H9 (cell line): ENCODE data around the gene SLX4IP. TPM values are rescaled to one million over a fixed set of nuclear protein-coding genes. Genes with fewer than 3 reads are reported as not detected.

ENCODE experiments used
- DNase-seq: peaks from one replicate; pipeline ENCODE4 v3.0.0-alpha.2; 2017
- H2AFZ ChIP-seq: one replicate; pipeline ENCODE4 v1.6.1; 2013; ENCODE audit warnings: mild to moderate bottlenecking, low read length, control low read depth, moderate library complexity
- H2AK5ac ChIP-seq: 2 replicates; pipeline ENCODE4 v1.6.1; 2013; ENCODE audit warnings: low read length, control low read depth, mixed read lengths; ENCODE audit not compliant: insufficient read length
- H2BK120ac ChIP-seq: one replicate; pipeline ENCODE4 v1.6.1; 2013; ENCODE audit warnings: low read depth, mild to moderate bottlenecking, low read length, control low read depth, inconsistent platforms; ENCODE audit not compliant: poor library complexity, severe bottlenecking
- H2BK12ac ChIP-seq: 2 replicates; pipeline ENCODE4 v1.6.1; 2013; ENCODE audit warnings: low read length, control low read depth, mixed read lengths, low read depth; ENCODE audit not compliant: insufficient read length
- H2BK15ac ChIP-seq: 2 replicates; pipeline ENCODE4 v1.6.1; 2013; ENCODE audit warnings: low read depth, low read length, control low read depth
- H2BK20ac ChIP-seq: one replicate; pipeline ENCODE4 v1.6.1; 2013; ENCODE audit warnings: low read depth, mild to moderate bottlenecking, low read length, control low read depth, inconsistent platforms; ENCODE audit not compliant: poor library complexity, severe bottlenecking
- H2BK5ac ChIP-seq: 2 replicates; pipeline ENCODE4 v1.6.1; 2013; ENCODE audit warnings: low read length, control low read depth, mixed read lengths; ENCODE audit not compliant: insufficient read length
- H3K14ac ChIP-seq: 2 replicates; pipeline ENCODE4 v1.6.1; 2013; ENCODE audit warnings: low read length, control low read depth; ENCODE audit not compliant: insufficient read depth
- H3K18ac ChIP-seq: 2 replicates; pipeline ENCODE4 v1.6.1; 2013; ENCODE audit warnings: low read depth, mild to moderate bottlenecking, mixed read lengths, low read length, control low read depth; ENCODE audit not compliant: insufficient read length
- H3K23ac ChIP-seq: 2 replicates; pipeline ENCODE4 v1.6.1; 2013; ENCODE audit warnings: low read length, control low read depth, mixed read lengths, low read depth; ENCODE audit not compliant: insufficient read length
- H3K23me2 ChIP-seq: 2 replicates; pipeline ENCODE4 v1.6.1; 2013; ENCODE audit warnings: low read depth, mild to moderate bottlenecking, mixed read lengths, low read length, control low read depth; ENCODE audit not compliant: insufficient read length, poor library complexity, severe bottlenecking
- H3K27ac ChIP-seq: 2 replicates; pipeline ENCODE4 v1.5.1; 2013; ENCODE audit warnings: low read length, control low read depth, mixed read lengths, low read depth; ENCODE audit not compliant: insufficient read length
- H3K27me3 ChIP-seq: 2 replicates; pipeline ENCODE4 v1.6.1; 2013; ENCODE audit warnings: low read length, control low read depth, inconsistent platforms; ENCODE audit not compliant: insufficient read depth
- H3K4ac ChIP-seq: 2 replicates; pipeline ENCODE4 v1.6.1; 2013; ENCODE audit warnings: low read depth, mild to moderate bottlenecking, control low read depth, inconsistent platforms, low read length, moderate library complexity
- H3K4me1 ChIP-seq: 2 replicates; pipeline ENCODE4 v1.6.1; 2013; ENCODE audit warnings: low read length, control low read depth, inconsistent platforms; ENCODE audit not compliant: insufficient read depth
- H3K4me2 ChIP-seq: 2 replicates; pipeline ENCODE4 v1.6.1; 2013; ENCODE audit warnings: low read length, control low read depth, mixed read lengths; ENCODE audit not compliant: insufficient read length, insufficient read depth
- H3K56ac ChIP-seq: 2 replicates; pipeline ENCODE4 v1.6.1; 2013; ENCODE audit warnings: low read depth, mild to moderate bottlenecking, mixed read lengths, low read length, control low read depth; ENCODE audit not compliant: insufficient read length
- H3K79me1 ChIP-seq: 2 replicates; pipeline ENCODE4 v1.6.1; 2013; ENCODE audit warnings: low read depth, mild to moderate bottlenecking, moderate library complexity, low read length, control low read depth, inconsistent platforms; ENCODE audit not compliant: insufficient read depth, poor library complexity, severe bottlenecking
- H3K79me2 ChIP-seq: 2 replicates; pipeline ENCODE4 v1.6.1; 2013; ENCODE audit warnings: low read length, control low read depth, inconsistent platforms; ENCODE audit not compliant: insufficient read depth
- H3K9ac ChIP-seq: 2 replicates; pipeline ENCODE4 v1.6.1; 2013; ENCODE audit warnings: low read length, control low read depth, mixed read lengths; ENCODE audit not compliant: insufficient read length; ENCODE audit errors: extremely low read depth
- H3K9me3 ChIP-seq: one replicate; pipeline ENCODE4 v1.6.1; 2013; ENCODE audit warnings: low read depth, low read length, inconsistent platforms; ENCODE audit not compliant: control insufficient read depth
- H3T11ph ChIP-seq: one replicate; pipeline ENCODE4 v1.6.1; 2013; ENCODE audit warnings: mild to moderate bottlenecking, low read length, control low read depth, inconsistent platforms
- H4K20me1 ChIP-seq: one replicate; pipeline ENCODE4 v1.6.1; 2013; ENCODE audit not compliant: control insufficient read depth, insufficient read length, insufficient read depth
- H4K5ac ChIP-seq: 2 replicates; pipeline ENCODE4 v1.6.1; 2013; ENCODE audit warnings: low read depth, mild to moderate bottlenecking, mixed read lengths, low read length, control low read depth; ENCODE audit not compliant: insufficient read length
- H4K8ac ChIP-seq: replicated peaks from 2 replicates; pipeline ENCODE4 v1.6.1; 2013; ENCODE audit warnings: low read length, control low read depth, mixed read lengths, low read depth; ENCODE audit not compliant: insufficient read length
- H4K91ac ChIP-seq: 2 replicates; pipeline ENCODE4 v1.6.1; 2013; ENCODE audit warnings: low read depth, mild to moderate bottlenecking, moderate library complexity, mixed read lengths, low read length, control low read depth; ENCODE audit not compliant: insufficient read length
- H3K27ac Mint-ChIP-seq, 3 experiments: 2 replicates in 2 of 3; 3 replicates in 1 of 3; pipeline ENCODE4 v1.8.0; 2020 to 2021; ENCODE audit warnings: mixed read lengths in 3 of 3, mild to moderate bottlenecking in 1 of 3, moderate library complexity in 1 of 3
- H3K27me3 Mint-ChIP-seq: 2 replicates; pipeline ENCODE4 v1.8.0; 2021; ENCODE audit warnings: low read depth, mild to moderate bottlenecking, moderate library complexity, mixed read lengths
- H3K36me3 Mint-ChIP-seq, 3 experiments: 2 replicates in 2 of 3; 3 replicates in 1 of 3; pipeline ENCODE4 v1.8.0; 2020 to 2021; ENCODE audit warnings: low read depth in 3 of 3, mixed read lengths in 3 of 3; ENCODE audit not compliant: insufficient read depth in 1 of 3
- H3K4me1 Mint-ChIP-seq, 2 experiments: 2 replicates each; pipeline ENCODE4 v1.8.0; 2020; ENCODE audit warnings: mixed read lengths in 2 of 2
- H3K4me3 Mint-ChIP-seq, 2 experiments: 2 replicates in 1 of 2; 3 replicates in 1 of 2; pipeline ENCODE4 v1.8.0; 2020 to 2021; ENCODE audit warnings: mild to moderate bottlenecking in 2 of 2, mixed read lengths in 2 of 2, moderate library complexity in 1 of 2
- H3K9me3 Mint-ChIP-seq, 2 experiments: 2 replicates in 1 of 2; 3 replicates in 1 of 2; pipeline ENCODE4 v1.8.0; 2020; ENCODE audit warnings: mild to moderate bottlenecking in 2 of 2, mixed read lengths in 2 of 2, moderate library complexity in 1 of 2
- WGBS: extraction: QIAGEN DNeasy Blood & Tissue Kit; methylation state at CpG from one replicate; pipeline ENCODE4 v1.1.7; 2013; ENCODE audit warnings: missing lambda C conversion rate, low lambda C conversion rate, mixed read lengths; ENCODE audit not compliant: insufficient read length; ENCODE audit errors: extremely low coverage; 5-methylcytosine and 5-hydroxymethylcytosine counted together
- total RNA-seq: library from RNA; stranded (reverse); gene quantifications from 2 replicates; pipeline ENCODE4 v1.2.1, GENCODE V29; 2021
- TF ChIP-seq, protein P1 (sequence below): fragments of 200-600 bp; sonication (generic); conservative IDR thresholded peaks from 3 replicates; pipeline ENCODE4 v1.8.0; 2021; ENCODE audit warnings: antibody characterized with exemption, mild to moderate bottlenecking

The SLX4IP gene
- total RNA-seq, 1 experiment from 2014 or later, result 7.9 TPM

DNA sequence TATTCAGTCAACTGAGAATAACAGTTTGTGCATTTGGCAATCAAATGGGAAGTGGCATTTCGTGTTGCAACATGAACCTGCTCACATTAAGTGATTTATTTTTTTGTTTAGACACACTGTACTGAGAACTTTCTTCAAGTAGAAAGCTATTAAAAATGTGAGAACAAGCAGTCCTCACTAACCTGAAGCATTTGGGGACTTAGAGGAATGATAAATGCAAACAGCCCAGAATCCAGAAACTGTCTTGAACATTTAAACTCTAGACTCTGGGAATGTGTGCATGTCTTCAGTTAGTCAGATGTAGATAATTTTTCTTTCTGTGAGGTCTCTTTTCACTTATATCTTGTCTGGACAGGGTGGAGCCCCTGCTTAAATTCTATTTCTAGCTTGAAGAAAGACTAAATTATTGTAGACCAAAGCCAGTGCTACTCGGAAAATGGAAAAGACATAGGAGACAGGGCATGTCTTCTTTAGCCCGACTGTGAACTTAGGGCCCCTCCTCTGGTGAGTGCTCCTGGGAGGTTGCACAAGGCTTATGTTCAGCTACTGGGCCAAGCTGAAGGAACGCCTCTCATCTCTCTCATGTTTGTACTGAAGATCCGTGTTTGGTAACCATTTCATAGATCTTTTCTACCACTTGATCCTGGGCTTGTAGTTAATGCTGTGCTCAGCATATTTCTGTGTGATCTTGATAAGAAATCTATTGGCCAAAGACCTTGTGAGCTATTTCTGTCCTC, 70.1 kb downstream of the SLX4IP start:
- Mint-ChIP-seq H3K9me3 (no peaks in the 10 kb centered on the region; a peak in 1 of 5 replicates), H3K27me3 (no peaks in the 10 kb centered on the region), H3K4me1 (peaks cover 34 to 38% of the 10 kb centered on the region in 2 experiments), H3K4me3 (no peak overlapping the region), H3K36me3 (peaks cover 0 to 4% (median 2%) of the 10 kb centered on the region in 3 experiments; a peak in 2 of 7 replicates), H3K27ac (no peak overlapping the region)
- Histone ChIP-seq H2AFZ (no peak overlapping the region), H3K27ac (no peak overlapping the region), H4K20me1 (no peaks in the 10 kb centered on the region), H2AK5ac (no peak overlapping the region), H3K79me1 (peaks cover 2% of the 10 kb centered on the region), H3T11ph (no peak overlapping the region), H3K79me2 (peaks cover 5% of the 10 kb centered on the region; the same call in 1 of the 2 replicates), H3K4me1 (peaks cover 12% of the 10 kb centered on the region), H3K18ac (no peak overlapping the region), H3K14ac (no peak overlapping the region), H4K8ac (no peak overlapping the region), H2BK20ac (no peak overlapping the region), H2BK120ac (no peak overlapping the region), H3K4me2 (no peak overlapping the region), H2BK12ac (no peak overlapping the region), H3K23me2 (no peaks in the 10 kb centered on the region), H3K23ac (no peak overlapping the region), H3K9ac (no peak overlapping the region), H2BK5ac (no peak overlapping the region), H3K4ac (no peak overlapping the region), H3K9me3 (no peaks in the 10 kb centered on the region), H2BK15ac (no peak overlapping the region), H4K91ac (no peak overlapping the region), H3K27me3 (no peaks in the 10 kb centered on the region), H3K56ac (no peak overlapping the region), H4K5ac (no peak overlapping the region)
- TF ChIP-seq, protein P1, sequence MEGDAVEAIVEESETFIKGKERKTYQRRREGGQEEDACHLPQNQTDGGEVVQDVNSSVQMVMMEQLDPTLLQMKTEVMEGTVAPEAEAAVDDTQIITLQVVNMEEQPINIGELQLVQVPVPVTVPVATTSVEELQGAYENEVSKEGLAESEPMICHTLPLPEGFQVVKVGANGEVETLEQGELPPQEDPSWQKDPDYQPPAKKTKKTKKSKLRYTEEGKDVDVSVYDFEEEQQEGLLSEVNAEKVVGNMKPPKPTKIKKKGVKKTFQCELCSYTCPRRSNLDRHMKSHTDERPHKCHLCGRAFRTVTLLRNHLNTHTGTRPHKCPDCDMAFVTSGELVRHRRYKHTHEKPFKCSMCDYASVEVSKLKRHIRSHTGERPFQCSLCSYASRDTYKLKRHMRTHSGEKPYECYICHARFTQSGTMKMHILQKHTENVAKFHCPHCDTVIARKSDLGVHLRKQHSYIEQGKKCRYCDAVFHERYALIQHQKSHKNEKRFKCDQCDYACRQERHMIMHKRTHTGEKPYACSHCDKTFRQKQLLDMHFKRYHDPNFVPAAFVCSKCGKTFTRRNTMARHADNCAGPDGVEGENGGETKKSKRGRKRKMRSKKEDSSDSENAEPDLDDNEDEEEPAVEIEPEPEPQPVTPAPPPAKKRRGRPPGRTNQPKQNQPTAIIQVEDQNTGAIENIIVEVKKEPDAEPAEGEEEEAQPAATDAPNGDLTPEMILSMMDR, result no peak
- no CpG with 5 or more reads among the region's 5 CpGs for WGBS
- no peak for DNase-seq
